ENCODE results near the gene MPC2.

DNA sequence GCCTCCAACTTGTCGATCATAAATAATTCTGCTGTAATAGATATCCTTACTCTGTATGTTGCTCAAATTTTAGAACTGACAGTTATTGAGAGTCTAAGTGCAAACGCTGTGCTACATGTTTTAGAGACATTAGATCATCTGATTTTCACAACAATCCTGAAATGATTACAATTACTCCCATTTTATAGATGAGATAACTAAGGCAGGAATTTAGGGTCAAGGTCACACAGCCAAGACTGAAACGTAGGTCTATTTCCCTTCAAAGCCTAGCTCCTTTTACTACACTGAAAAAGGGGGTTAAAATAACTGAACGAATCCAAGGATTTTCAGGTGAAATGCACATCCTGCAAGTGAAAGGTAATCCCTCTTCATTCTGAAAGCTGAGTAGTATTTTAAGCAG is 3.1 kb downstream of the MPC2 start:
- TF ChIP-seq, protein P1, sequence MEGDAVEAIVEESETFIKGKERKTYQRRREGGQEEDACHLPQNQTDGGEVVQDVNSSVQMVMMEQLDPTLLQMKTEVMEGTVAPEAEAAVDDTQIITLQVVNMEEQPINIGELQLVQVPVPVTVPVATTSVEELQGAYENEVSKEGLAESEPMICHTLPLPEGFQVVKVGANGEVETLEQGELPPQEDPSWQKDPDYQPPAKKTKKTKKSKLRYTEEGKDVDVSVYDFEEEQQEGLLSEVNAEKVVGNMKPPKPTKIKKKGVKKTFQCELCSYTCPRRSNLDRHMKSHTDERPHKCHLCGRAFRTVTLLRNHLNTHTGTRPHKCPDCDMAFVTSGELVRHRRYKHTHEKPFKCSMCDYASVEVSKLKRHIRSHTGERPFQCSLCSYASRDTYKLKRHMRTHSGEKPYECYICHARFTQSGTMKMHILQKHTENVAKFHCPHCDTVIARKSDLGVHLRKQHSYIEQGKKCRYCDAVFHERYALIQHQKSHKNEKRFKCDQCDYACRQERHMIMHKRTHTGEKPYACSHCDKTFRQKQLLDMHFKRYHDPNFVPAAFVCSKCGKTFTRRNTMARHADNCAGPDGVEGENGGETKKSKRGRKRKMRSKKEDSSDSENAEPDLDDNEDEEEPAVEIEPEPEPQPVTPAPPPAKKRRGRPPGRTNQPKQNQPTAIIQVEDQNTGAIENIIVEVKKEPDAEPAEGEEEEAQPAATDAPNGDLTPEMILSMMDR (IDR thresholded peaks at IDR 0.05), result no peak
- TF ChIP-seq EP300 (IDR thresholded peaks at IDR 0.05), result no peak
- no peak for TF ChIP-seq POLR2A (IDR thresholded peaks at IDR 0.05)

Data from ovary (tissue), 3 donors.